Measurements from ENCODE around the gene HMX1. TPM values are rescaled to one million over a fixed set of nuclear protein-coding genes. Genes with fewer than 3 reads are reported as not detected.

Gene HMX1
- total RNA-seq, 4 donors from 2014 or later, result 0.84 TPM; not detected in 3

GRCh38 chr4:8854931-8855330 is 16.7 kb downstream of the HMX1 start:
- DNase-seq (ENCODE audit: low spot score in 2 of 2), result no peak
- H3K4me3 ChIP-seq (ENCODE audit: low read depth, poor library complexity, severe bottlenecking), result no peak overlapping the region
- TF ChIP-seq CTCF (IDR thresholded peaks at IDR 0.05) (no peak), POLR2A (IDR thresholded peaks at IDR 0.05) (no peak)
- intact Hi-C loops (cut with DNase I; ENCODE audit: low total_unique reads), result no loop called here
- WGBS, 2 donors, result 14 to 15% methylated on average over 10 of the region's 10 CpGs

DNA sequence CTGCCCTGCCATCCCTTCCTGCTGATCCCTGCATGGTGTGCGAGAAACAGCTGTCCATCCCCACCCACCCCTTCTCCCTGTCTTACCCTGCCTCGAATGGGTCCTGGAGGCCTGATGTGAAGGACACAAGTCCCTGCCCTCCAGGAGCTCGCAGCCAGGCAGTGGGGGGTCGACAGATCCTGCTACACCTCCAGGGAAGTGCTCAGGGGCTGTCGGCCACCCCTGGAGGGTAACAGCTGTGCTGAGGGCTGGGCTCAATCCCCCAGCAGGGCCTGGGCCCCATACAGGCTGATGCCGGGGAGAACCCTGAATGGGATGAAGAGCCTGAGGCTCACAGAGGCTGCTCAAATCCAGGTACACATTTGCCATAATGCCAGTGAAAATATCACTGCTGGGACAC is 17.6 kb downstream of the HMX1 start:
- no peak overlapping the region for H3K4me3 ChIP-seq (ENCODE audit: low read depth, poor library complexity, severe bottlenecking)
- DNase-seq (ENCODE audit: low spot score in 2 of 2), result no peak
- intact Hi-C loops (cut with DNase I; ENCODE audit: low total_unique reads), result no loop called here
- WGBS, 2 donors, result 36 to 44% methylated on average over 3 to 6 of the region's 6 CpGs
- TF ChIP-seq CTCF (IDR thresholded peaks at IDR 0.05), result no peak

DNA sequence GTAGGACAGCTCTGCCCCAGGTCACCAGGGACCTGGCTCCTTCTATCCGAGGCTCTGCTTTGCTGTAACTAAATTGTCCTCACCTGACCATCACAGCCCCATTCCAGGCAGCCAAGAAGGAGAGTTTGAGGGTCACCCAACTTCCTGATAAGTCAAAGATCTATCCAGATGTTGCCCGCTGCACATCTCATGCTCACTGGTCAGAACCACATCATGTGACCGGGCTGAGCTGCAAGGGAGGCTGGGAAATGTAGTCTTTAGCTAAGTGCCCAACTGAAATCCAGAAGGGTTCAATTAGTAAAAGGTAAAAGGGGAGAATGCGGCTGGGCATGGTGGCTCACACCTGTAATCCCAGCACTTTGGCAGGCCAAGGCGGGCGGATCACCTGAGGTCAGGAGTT is 18.4 kb downstream of the HMX1 start:
- H3K4me3 ChIP-seq (ENCODE audit: low read depth, poor library complexity, severe bottlenecking), result no peak overlapping the region
- 83 to 92% methylated on average over 3 to 6 of the region's 6 CpGs for WGBS, 2 donors
- intact Hi-C loops (cut with DNase I; ENCODE audit: low total_unique reads), result no loop called here
- TF ChIP-seq POLR2A (IDR thresholded peaks at IDR 0.05), result no peak
- TF ChIP-seq CTCF (IDR thresholded peaks at IDR 0.05), result no peak
- no peak for DNase-seq (ENCODE audit: low spot score in 2 of 2)

DNA sequence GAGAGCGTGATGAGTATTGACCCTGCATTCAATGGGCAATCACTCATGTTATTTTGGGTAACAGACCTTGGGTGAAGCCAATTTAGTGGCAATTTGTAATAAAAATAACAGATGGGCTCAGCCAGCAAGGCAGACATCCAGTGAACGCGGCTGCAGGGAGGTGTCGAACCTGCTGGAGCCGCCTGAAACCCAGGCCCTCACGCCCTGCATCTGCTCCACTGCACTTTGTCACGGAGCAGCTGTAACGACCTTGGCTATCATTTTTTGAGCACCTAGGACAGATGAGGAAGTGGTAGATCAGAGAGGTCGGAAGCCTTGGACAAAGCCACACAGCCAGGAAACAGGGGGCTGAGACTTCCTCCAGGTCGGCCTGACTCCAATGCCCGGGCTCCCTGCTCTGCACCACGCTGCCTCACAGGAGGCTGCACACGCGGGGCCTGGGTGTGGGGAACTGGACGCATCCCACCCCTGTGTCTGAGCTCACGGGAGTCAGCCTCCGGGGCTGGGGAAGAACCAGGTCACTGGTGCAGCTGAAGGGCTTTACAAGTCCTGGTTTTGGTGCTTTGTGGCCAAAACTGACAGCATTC is 19.4 kb downstream of the HMX1 start:
- no peak overlapping the region for H3K4me3 ChIP-seq (ENCODE audit: low read depth, poor library complexity, severe bottlenecking)
- TF ChIP-seq POLR2A (IDR thresholded peaks at IDR 0.05) (no peak), CTCF (IDR thresholded peaks at IDR 0.05) (no peak)
- 70 to 73% methylated on average over 15 to 17 of the region's 17 CpGs for WGBS, 2 donors
- intact Hi-C loops (cut with DNase I; ENCODE audit: low total_unique reads), result no loop called here
- no peak for DNase-seq (ENCODE audit: low spot score in 2 of 2)

- intact Hi-C loops (cut with DNase I; ENCODE audit: low total_unique reads), result no loop called here
- no peak for DNase-seq (ENCODE audit: low spot score in 2 of 2)
- H3K4me3 ChIP-seq (ENCODE audit: low read depth, poor library complexity, severe bottlenecking), result no peak overlapping the region
- no peak for TF ChIP-seq POLR2A (IDR thresholded peaks at IDR 0.05)
- TF ChIP-seq CTCF (IDR thresholded peaks at IDR 0.05), result no peak
- WGBS, 2 donors, result 78 to 81% methylated on average over 20 of the region's 20 CpGs
Observed at GRCh38 chr4:8851321-8852117, 20.1 kb downstream of the HMX1 start.
